Measurements from ENCODE around the gene ASB5.
"Not testable (repeated sequence)": the region's sequence is repeated elsewhere in the genome, so short reads cannot be mapped to it uniquely, and the experiment has no call there.

Gene ASB5

GRCh38 chr4:176217510-176217909 lies 51.5 kb downstream of the ASB5 start:
- no peak for DNase-seq

DNA sequence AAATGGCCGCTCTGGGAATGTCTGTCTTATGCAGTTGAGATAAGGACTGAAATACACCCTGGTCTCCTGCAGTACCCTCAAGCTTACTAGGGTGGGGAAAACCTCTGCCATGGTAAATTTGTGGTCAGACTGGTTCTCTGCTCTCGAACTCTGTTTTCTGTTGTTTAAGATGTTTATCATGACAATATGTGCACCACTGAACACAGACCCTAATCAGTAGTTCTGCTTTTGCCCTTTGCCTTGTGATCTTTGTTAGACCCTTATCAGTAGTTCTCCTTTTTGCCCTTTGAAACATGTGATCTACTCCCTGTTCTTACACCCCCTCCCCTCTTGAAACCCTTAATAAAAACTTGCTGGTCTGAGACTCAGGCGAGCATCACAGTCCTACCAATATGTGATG lies 56.7 kb downstream of the ASB5 start:
- not testable (repeated sequence) for DNase-seq

DNA sequence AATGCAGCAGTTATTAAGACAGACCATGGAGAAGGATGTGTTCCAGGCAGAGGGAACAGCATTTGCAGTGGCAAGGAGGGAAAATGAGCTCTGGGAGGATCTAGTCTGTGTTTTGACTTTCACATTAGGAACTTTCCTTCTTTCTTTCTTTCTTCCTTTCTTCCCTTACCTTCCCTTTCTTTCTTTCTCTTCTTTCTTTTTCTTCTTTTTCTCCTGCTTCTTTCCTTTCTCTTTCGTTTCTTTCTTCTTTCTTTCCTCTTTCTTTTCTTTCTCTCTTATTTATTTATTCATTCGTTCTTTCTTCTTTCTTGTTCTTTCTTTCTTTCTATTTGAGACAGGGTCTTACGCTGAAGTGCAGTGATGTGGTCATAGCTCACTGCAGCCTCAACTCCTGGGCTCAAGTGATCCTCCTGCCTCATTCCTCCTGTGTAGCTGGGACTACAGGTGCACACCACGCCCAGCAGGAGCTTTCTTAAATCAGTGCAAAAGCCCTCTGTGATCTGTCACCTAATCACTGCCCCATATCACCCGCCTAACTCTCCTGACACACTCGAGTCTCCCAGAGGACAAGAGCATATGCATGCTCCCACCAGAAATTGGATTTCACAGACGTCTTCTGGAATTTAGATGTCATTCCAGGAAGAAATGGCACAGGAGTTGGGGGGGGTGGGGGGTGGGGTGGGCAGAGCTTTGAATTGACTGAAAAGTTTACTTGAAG lies 58.3 kb downstream of the ASB5 start:
- no peak for DNase-seq

DNA sequence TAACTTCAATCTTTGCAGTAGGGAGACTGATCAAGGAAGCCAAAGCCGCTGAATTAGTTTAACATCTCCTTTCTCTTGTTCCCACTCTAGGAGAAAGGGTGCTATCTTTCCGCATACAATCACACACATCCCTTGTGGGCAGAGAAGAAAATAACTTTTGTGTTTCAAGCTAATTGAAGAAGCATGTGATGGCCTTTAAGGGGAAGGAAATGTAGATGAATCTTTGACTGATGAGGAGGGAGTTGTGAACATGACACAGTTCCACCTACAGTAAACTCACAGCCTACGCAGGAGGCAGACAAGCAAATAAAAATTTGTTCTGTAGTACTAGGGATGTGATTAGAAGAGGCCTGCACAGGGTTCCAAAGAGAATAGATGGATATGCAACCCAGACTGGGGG lies 58.9 kb downstream of the ASB5 start:
- DNase-seq, result no peak

GRCh38 chr4:176209535-176209934 lies 59.5 kb downstream of the ASB5 start:
- no peak for DNase-seq

DNA sequence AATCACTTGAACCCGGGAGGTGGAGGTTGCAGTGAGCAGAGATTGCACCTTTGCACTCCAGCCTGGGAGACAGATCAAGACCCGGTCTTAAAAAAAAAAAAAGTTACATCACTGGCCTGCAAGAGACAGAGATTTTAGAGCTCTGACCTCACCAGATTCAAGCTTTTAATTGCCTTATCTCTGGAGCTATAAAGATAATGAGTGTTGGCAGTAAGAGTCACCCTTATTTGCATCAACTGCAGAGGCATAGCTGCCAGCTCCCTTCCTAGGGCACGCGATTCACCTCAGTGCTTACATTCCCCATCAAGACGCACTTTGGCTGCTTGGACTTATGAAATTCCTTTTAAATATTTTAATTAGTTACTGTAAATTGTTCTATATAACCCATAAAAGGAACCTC lies 61.2 kb downstream of the ASB5 start:
- no peak for DNase-seq

GRCh38 chr4:176205299-176205698 lies 63.7 kb downstream of the ASB5 start:
- DNase-seq, result no peak

DNA sequence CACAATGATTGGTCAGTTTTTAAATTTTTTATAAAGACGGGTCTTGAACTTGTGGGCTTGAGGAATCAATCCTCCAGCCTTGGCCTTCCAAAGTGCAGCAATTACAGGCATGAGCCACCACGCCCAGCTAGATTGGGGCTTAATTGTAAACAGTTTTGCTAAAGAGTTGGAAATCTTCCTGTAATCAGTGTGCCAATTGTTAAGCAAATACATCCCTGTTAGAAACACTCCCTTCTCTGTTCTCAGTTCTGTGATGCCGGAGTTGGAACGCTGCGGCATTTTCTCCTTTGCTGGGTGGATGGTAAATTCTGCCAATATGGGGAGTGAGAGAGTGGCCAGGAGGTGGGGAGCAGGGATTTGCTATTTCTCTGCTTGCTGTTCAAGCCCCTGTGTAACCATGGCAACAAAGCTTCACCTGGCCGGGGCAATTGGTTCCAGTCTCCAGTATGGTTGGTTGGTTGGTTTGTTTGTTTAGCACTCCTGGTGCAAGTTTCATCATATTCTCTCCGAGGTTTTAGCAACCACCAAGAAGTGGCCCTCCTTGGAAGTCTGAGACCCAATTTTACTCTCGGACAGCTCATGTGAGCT lies 70.6 kb downstream of the ASB5 start:
- no peak for DNase-seq

DNA sequence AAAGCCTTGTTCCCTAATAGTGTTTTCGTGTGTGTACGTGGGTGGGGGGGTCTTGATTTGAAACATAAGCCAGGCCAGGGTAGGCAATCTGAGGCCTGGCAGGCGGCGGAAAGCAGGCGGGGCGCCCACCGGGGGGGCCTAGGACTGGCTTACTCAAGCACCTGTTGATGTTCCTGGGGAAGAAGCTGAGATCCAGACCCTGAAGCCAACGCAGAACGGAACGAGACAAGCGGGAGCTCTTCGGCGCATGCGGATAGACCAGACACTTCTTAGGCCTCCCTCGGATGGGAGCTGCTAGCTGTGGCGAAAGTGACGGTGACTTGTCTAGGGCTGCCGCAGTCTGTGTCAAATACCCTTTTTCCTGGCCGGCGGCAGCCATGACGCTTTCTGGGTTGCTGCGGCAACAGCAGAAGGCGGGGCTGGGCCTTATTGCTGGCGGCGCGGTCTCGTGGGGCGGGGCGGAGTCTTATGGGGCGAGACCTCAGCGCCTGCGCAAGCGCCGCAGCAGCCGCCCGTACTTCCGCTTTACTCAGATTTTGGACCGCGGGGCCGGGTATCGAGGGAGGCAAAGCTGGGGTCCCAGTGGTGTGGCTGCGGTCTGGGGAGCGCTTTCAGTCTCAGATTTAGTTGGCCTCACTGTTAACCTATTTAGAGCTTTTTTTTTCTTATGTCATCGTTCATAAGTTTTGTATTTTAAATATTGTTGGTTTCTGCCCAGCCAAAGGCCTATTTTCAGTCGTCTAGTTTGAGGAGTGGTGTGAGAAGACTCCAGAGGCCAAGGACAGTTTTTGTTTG lies 73.6 kb downstream of the ASB5 start, which contains the start of gene SPATA4:
TSS of gene SPATA4 (minus strand) at position 402 of the 795 bp plus-strand sequence. CDS start at position 379, 23 bp downstream.
- peak; percentile 96 for DNase-seq

DNA sequence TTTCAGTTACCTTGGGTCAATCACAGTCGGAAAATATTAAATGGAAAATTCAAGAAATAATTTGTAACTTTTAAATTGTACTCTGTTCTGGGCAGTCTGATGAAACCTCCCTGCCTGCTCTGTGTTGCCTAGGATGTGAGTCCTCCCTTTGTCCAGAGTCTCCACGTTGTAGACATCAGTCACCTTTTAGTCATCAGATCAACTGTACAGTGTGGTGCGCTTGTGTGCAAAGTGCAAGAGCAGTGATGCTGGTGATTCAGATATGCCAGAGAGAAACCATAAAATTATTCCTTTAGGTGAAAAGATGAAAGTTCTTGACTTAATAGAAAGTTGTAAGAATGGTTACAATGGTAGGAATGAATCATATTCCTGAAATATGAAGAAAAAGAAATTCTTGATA lies 75.1 kb downstream of the ASB5 start:
- peak; percentile 76 for DNase-seq

- DNase-seq, result no peak
These were observed 75.9 kb downstream of the ASB5 start for GRCh38 chr4:176193126-176193525.

GRCh38 chr4:176191974-176192373 lies 77.0 kb downstream of the ASB5 start:
- DNase-seq, result no peak

- no peak for DNase-seq
These were observed 78.9 kb downstream of the ASB5 start for GRCh38 chr4:176189891-176190795.

- no peak for DNase-seq
These were observed 80.4 kb downstream of the ASB5 start for GRCh38 chr4:176188654-176189053.

GRCh38 chr4:176187624-176188023 lies 81.4 kb downstream of the ASB5 start:
- DNase-seq, result peak; percentile 31

- no peak for DNase-seq
These were observed 82.2 kb downstream of the ASB5 start for GRCh38 chr4:176186671-176187395.

DNA sequence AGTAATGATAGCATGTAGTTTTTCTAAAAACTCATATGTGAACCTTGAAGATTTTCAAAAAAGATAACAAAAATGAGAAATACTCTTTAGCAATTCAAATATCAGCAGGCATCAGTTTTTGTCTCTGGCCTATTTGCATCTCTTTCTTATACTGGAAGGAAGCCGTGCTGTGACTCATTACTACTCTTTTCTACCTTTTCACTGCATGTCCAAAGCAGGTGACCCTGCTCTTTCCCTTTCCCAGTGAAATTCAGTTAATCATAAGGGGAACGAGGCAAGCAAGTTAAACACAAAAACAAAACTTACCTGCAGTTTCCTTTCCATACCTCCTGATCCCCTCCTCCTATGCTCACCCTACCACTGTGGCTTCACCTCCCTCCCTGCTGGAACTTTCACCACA lies 83.0 kb downstream of the ASB5 start:
- DNase-seq, result no peak

GRCh38 chr4:176185051-176185450 lies 84.0 kb downstream of the ASB5 start:
- no peak for DNase-seq

Data from activated CD4-positive, alpha-beta T cell treated with anti-CD3 and anti-CD28 coated beads, Interleukin-2, amount 50 U/mL, for 16 hours (primary cell).